ENCODE results near the gene ATP5F1B.

ATP5F1B gene

DNA sequence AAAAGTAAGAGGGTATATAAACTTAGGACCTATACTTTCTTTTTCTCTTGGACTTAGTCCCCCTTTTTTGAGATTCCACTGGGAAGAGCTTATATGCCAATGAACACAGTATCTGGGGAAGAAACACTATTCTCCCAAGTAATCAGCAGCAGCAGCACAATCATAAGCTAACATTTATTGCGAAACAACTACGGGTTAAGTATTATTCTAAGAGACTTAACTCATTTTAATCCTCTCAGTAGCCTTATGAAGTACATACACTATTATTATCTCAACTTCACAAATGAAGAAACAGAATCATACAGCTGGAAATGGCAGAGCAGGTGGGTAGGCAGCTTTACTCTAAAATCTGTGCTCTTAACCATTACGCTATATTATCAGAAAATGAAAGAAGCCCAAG, 43.5 kb downstream of the ATP5F1B start:
- H2BK5ac ChIP-seq (ENCODE audit: low read depth, low read length, poor library complexity, severe bottlenecking) = no peak overlapping the region
- peaks cover 1% of the 10 kb centered on the region for H3K4me1 ChIP-seq (ENCODE audit: control insufficient read depth, insufficient read depth, low read depth, low read length)
- no peak overlapping the region for H4K8ac ChIP-seq (ENCODE audit: low read length)
- H2BK120ac ChIP-seq (ENCODE audit: low read depth, low read length) = no peak overlapping the region
- H3K36me3 ChIP-seq (ENCODE audit: control insufficient read depth in 1 of 2, insufficient read depth in 2 of 2, low read depth in 1 of 2, low read length in 2 of 2) = peaks cover 84 to 100% of the 10 kb centered on the region in 2 experiments
- H3K4me2 ChIP-seq (ENCODE audit: low read length, poor library complexity, severe bottlenecking) = no peak overlapping the region
- WGBS = 100% methylated on average over 2 of the region's 3 CpGs
- DNase-seq = no peak
- H3K14ac ChIP-seq (ENCODE audit: low read length in 2 of 2) = no peak overlapping the region
- H3K4me3 ChIP-seq (ENCODE audit: insufficient read depth in 1 of 2, low read depth in 1 of 2, low read length in 2 of 2) = no peak overlapping the region
- H3K9me3 ChIP-seq (ENCODE audit: control insufficient read depth, low read length) = no peaks in the 10 kb centered on the region
- no peak overlapping the region for H4K91ac ChIP-seq (ENCODE audit: low read length)
- H3K27me3 ChIP-seq (ENCODE audit: control insufficient read depth in 1 of 2, insufficient read depth in 1 of 2, low read length in 2 of 2) = no peaks in the 10 kb centered on the region
- no peak overlapping the region for H2AFZ ChIP-seq (ENCODE audit: low read depth, low read length)
- H3K9ac ChIP-seq (ENCODE audit: low read length) = peak overlapping the region; percentile 16
- no peak overlapping the region for H3K27ac ChIP-seq (ENCODE audit: low read length, poor library complexity, severe bottlenecking)
- H2BK12ac ChIP-seq (ENCODE audit: low read length in 2 of 2) = no peak overlapping the region
- no peak overlapping the region for H3K4ac ChIP-seq (ENCODE audit: low read depth in 1 of 2, low read length in 2 of 2)
- no peak overlapping the region for H3K23ac ChIP-seq (ENCODE audit: low read length in 2 of 2)
- no peak overlapping the region for H2BK15ac ChIP-seq (ENCODE audit: low read depth, poor library complexity, severe bottlenecking)
- H3K18ac ChIP-seq (ENCODE audit: low read depth in 1 of 2, low read length in 2 of 2) = no peak overlapping the region
- peaks cover 40% of the 10 kb centered on the region for H3K79me1 ChIP-seq (replicated peaks; ENCODE audit: low read length, poor library complexity, severe bottlenecking)
- H2AK5ac ChIP-seq (ENCODE audit: low read length, severe bottlenecking) = no peak overlapping the region

- Histone ChIP-seq H3K4me2 (ENCODE audit: low read length, poor library complexity, severe bottlenecking) (no peak overlapping the region), H3K14ac (ENCODE audit: low read length in 2 of 2) (no peak overlapping the region), H2AFZ (ENCODE audit: low read depth, low read length) (no peak overlapping the region), H3K27me3 (ENCODE audit: control insufficient read depth in 1 of 2, insufficient read depth in 1 of 2, low read length in 2 of 2) (no peaks in the 10 kb centered on the region), H2BK12ac (ENCODE audit: low read length in 2 of 2) (no peak overlapping the region), H3K9ac (ENCODE audit: low read length) (peak overlapping the region; percentile 18), H3K4ac (ENCODE audit: low read depth in 1 of 2, low read length in 2 of 2) (no peak overlapping the region), H3K4me1 (ENCODE audit: control insufficient read depth, insufficient read depth, low read depth, low read length) (peaks cover 5% of the 10 kb centered on the region), H3K18ac (ENCODE audit: low read depth in 1 of 2, low read length in 2 of 2) (no peak overlapping the region), H2BK120ac (ENCODE audit: low read depth, low read length) (no peak overlapping the region), H3K79me1 (replicated peaks; ENCODE audit: low read length, poor library complexity, severe bottlenecking) (peaks cover 38% of the 10 kb centered on the region), H2AK5ac (ENCODE audit: low read length, severe bottlenecking) (no peak overlapping the region), H4K8ac (ENCODE audit: low read length) (no peak overlapping the region), H3K23ac (ENCODE audit: low read length in 2 of 2) (no peak overlapping the region), H3K4me3 (ENCODE audit: insufficient read depth in 1 of 2, low read depth in 1 of 2, low read length in 2 of 2) (no peak overlapping the region), H2BK15ac (ENCODE audit: low read depth, poor library complexity, severe bottlenecking) (no peak overlapping the region), H3K36me3 (ENCODE audit: control insufficient read depth in 1 of 2, insufficient read depth in 2 of 2, low read depth in 1 of 2, low read length in 2 of 2) (peaks cover 82 to 100% of the 10 kb centered on the region in 2 experiments), H2BK5ac (ENCODE audit: low read depth, low read length, poor library complexity, severe bottlenecking) (no peak overlapping the region), H3K9me3 (ENCODE audit: control insufficient read depth, low read length) (no peaks in the 10 kb centered on the region), H3K27ac (ENCODE audit: low read length, poor library complexity, severe bottlenecking) (no peak overlapping the region), H4K91ac (ENCODE audit: low read length) (no peak overlapping the region)
- no peak for DNase-seq
- 76% methylated on average over 3 of the region's 3 CpGs for WGBS
Measured at GRCh38 chr12:56601503-56601902, 44.3 kb downstream of the ATP5F1B start.

- Histone ChIP-seq H2AFZ (ENCODE audit: low read depth, low read length) (no peak overlapping the region), H3K27ac (ENCODE audit: low read length, poor library complexity, severe bottlenecking) (no peak overlapping the region), H2BK12ac (ENCODE audit: low read length in 2 of 2) (no peak overlapping the region), H3K9me3 (ENCODE audit: control insufficient read depth, low read length) (no peaks in the 10 kb centered on the region), H2BK120ac (ENCODE audit: low read depth, low read length) (no peak overlapping the region), H3K27me3 (ENCODE audit: control insufficient read depth in 1 of 2, insufficient read depth in 1 of 2, low read length in 2 of 2) (no peaks in the 10 kb centered on the region), H4K91ac (ENCODE audit: low read length) (no peak overlapping the region), H2BK15ac (ENCODE audit: low read depth, poor library complexity, severe bottlenecking) (no peak overlapping the region), H3K4me1 (ENCODE audit: control insufficient read depth, insufficient read depth, low read depth, low read length) (peaks cover 5% of the 10 kb centered on the region), H3K4me2 (ENCODE audit: low read length, poor library complexity, severe bottlenecking) (no peak overlapping the region), H2BK5ac (ENCODE audit: low read depth, low read length, poor library complexity, severe bottlenecking) (no peak overlapping the region), H3K18ac (ENCODE audit: low read depth in 1 of 2, low read length in 2 of 2) (no peak overlapping the region), H3K4me3 (ENCODE audit: insufficient read depth in 1 of 2, low read depth in 1 of 2, low read length in 2 of 2) (no peak overlapping the region), H4K8ac (ENCODE audit: low read length) (no peak overlapping the region), H3K9ac (ENCODE audit: low read length) (no peak overlapping the region), H3K36me3 (ENCODE audit: control insufficient read depth in 1 of 2, insufficient read depth in 2 of 2, low read depth in 1 of 2, low read length in 2 of 2) (peaks cover 83 to 99% of the 10 kb centered on the region in 2 experiments), H3K4ac (ENCODE audit: low read depth in 1 of 2, low read length in 2 of 2) (no peak overlapping the region), H3K79me1 (replicated peaks; ENCODE audit: low read length, poor library complexity, severe bottlenecking) (peaks cover 34% of the 10 kb centered on the region), H3K23ac (ENCODE audit: low read length in 2 of 2) (no peak overlapping the region), H3K14ac (ENCODE audit: low read length in 2 of 2) (no peak overlapping the region), H2AK5ac (ENCODE audit: low read length, severe bottlenecking) (no peak overlapping the region)
- 96% methylated on average over 6 of the region's 6 CpGs for WGBS
- DNase-seq = no peak
Measured at GRCh38 chr12:56600753-56601152, 45.0 kb downstream of the ATP5F1B start.

GRCh38 chr12:56599797-56600196, 46.0 kb downstream of the ATP5F1B start:
- Histone ChIP-seq H3K4ac (ENCODE audit: low read depth in 1 of 2, low read length in 2 of 2) (no peak overlapping the region), H2BK120ac (ENCODE audit: low read depth, low read length) (no peak overlapping the region)

More at GRCh38 chr12:56599797-56600196, 46.0 kb downstream of the ATP5F1B start:
- no peak for DNase-seq
- H2BK15ac ChIP-seq (ENCODE audit: low read depth, poor library complexity, severe bottlenecking) = no peak overlapping the region
- H2BK12ac ChIP-seq (ENCODE audit: low read length in 2 of 2) = no peak overlapping the region
- no peak overlapping the region for H4K91ac ChIP-seq (ENCODE audit: low read length)
- H2AFZ ChIP-seq (ENCODE audit: low read depth, low read length) = no peak overlapping the region
- H3K27ac ChIP-seq (ENCODE audit: low read length, poor library complexity, severe bottlenecking) = no peak overlapping the region
- no peak overlapping the region for H3K9ac ChIP-seq (ENCODE audit: low read length)
- no peak overlapping the region for H3K14ac ChIP-seq (ENCODE audit: low read length in 2 of 2)
- H3K23ac ChIP-seq (ENCODE audit: low read length in 2 of 2) = no peak overlapping the region
- H4K8ac ChIP-seq (ENCODE audit: low read length) = no peak overlapping the region
- peaks cover 5% of the 10 kb centered on the region for H3K4me1 ChIP-seq (ENCODE audit: control insufficient read depth, insufficient read depth, low read depth, low read length)
- peaks cover 35% of the 10 kb centered on the region for H3K79me1 ChIP-seq (replicated peaks; ENCODE audit: low read length, poor library complexity, severe bottlenecking)
- WGBS = 98% methylated on average over 10 of the region's 10 CpGs
- no peaks in the 10 kb centered on the region for H3K9me3 ChIP-seq (ENCODE audit: control insufficient read depth, low read length)
- H2BK5ac ChIP-seq (ENCODE audit: low read depth, low read length, poor library complexity, severe bottlenecking) = no peak overlapping the region
- H3K36me3 ChIP-seq (ENCODE audit: control insufficient read depth in 1 of 2, insufficient read depth in 2 of 2, low read depth in 1 of 2, low read length in 2 of 2) = peaks cover 77 to 99% of the 10 kb centered on the region in 2 experiments
- no peak overlapping the region for H2AK5ac ChIP-seq (ENCODE audit: low read length, severe bottlenecking)
- no peak overlapping the region for H3K18ac ChIP-seq (ENCODE audit: low read depth in 1 of 2, low read length in 2 of 2)
- H3K27me3 ChIP-seq (ENCODE audit: control insufficient read depth in 1 of 2, insufficient read depth in 1 of 2, low read length in 2 of 2) = no peaks in the 10 kb centered on the region
- no peak overlapping the region for H3K4me3 ChIP-seq (ENCODE audit: insufficient read depth in 1 of 2, low read depth in 1 of 2, low read length in 2 of 2)
- no peak overlapping the region for H3K4me2 ChIP-seq (ENCODE audit: low read length, poor library complexity, severe bottlenecking)

Measured in mesenchymal stem cell (in vitro differentiated cells and primary cell).